Stimulated activated CD4-positive, alpha-beta T cell treated with anti-CD3 and anti-CD28 coated beads, Interleukin-2, amount 100 ng/mL, for 48 hours (primary cell): ENCODE data around the gene RTN4RL2.

Experiments
- DNase-seq, 2 donors: peaks; one replicate each; pipeline ENCODE4 v3.0.0-alpha.2; 2020

Gene RTN4RL2

GRCh38 chr11:57500926-57501325 is 40.6 kb downstream of the RTN4RL2 start:
- no peak for DNase-seq

GRCh38 chr11:57501953-57502352 is 41.6 kb downstream of the RTN4RL2 start:
- no peak for DNase-seq

GRCh38 chr11:57502376-57502775 is 42.0 kb downstream of the RTN4RL2 start:
- no peak for DNase-seq

- no peak for DNase-seq
Observed at GRCh38 chr11:57502870-57503269, 42.5 kb downstream of the RTN4RL2 start.

- no peak for DNase-seq
Observed at GRCh38 chr11:57504511-57504910, 44.2 kb downstream of the RTN4RL2 start.

- no peak for DNase-seq
Observed at GRCh38 chr11:57506522-57506921, 46.2 kb downstream of the RTN4RL2 start.

- DNase-seq = no peak
Observed at GRCh38 chr11:57508341-57509170, 48.2 kb downstream of the RTN4RL2 start.

GRCh38 chr11:57511741-57512430 is 51.6 kb downstream of the RTN4RL2 start:
- DNase-seq = no peak

- DNase-seq = no peak
Observed at GRCh38 chr11:57512646-57513451, 52.5 kb downstream of the RTN4RL2 start.

GRCh38 chr11:57513452-57513795 is 53.1 kb downstream of the RTN4RL2 start:
- no peak for DNase-seq

- peak; percentile 21 to 39 for DNase-seq
Observed at GRCh38 chr11:57513911-57514537, 53.7 kb downstream of the RTN4RL2 start.

- DNase-seq = peak; percentile 36 to 38
Observed at GRCh38 chr11:57514538-57515331, 54.4 kb downstream of the RTN4RL2 start.

GRCh38 chr11:57515332-57516060 is 55.2 kb downstream of the RTN4RL2 start, which contains the start of gene SLC43A1:
SLC43A1 (minus strand) TSS chr11:57515702; CDS start chr11:57514111, 1,591 bp downstream.
- peak; percentile 32 to 38 for DNase-seq

- DNase-seq = no peak
Observed at GRCh38 chr11:57516061-57516443, 55.7 kb downstream of the RTN4RL2 start.

GRCh38 chr11:57521116-57521515 is 60.8 kb downstream of the RTN4RL2 start:
- DNase-seq = no peak

GRCh38 chr11:57523419-57523818 is 63.1 kb downstream of the RTN4RL2 start:
- DNase-seq = no peak
